GM19043 (cell line): ENCODE results near the gene CDHR3.

Experiments
- ATAC-seq: cut with Tn5 transposase; IDR thresholded peaks from one replicate; pipeline ENCODE4 v1.9.1; 2021; ENCODE audit warnings: low read depth; ENCODE audit not compliant: unreplicated experiment

CDHR3 gene, protein sequence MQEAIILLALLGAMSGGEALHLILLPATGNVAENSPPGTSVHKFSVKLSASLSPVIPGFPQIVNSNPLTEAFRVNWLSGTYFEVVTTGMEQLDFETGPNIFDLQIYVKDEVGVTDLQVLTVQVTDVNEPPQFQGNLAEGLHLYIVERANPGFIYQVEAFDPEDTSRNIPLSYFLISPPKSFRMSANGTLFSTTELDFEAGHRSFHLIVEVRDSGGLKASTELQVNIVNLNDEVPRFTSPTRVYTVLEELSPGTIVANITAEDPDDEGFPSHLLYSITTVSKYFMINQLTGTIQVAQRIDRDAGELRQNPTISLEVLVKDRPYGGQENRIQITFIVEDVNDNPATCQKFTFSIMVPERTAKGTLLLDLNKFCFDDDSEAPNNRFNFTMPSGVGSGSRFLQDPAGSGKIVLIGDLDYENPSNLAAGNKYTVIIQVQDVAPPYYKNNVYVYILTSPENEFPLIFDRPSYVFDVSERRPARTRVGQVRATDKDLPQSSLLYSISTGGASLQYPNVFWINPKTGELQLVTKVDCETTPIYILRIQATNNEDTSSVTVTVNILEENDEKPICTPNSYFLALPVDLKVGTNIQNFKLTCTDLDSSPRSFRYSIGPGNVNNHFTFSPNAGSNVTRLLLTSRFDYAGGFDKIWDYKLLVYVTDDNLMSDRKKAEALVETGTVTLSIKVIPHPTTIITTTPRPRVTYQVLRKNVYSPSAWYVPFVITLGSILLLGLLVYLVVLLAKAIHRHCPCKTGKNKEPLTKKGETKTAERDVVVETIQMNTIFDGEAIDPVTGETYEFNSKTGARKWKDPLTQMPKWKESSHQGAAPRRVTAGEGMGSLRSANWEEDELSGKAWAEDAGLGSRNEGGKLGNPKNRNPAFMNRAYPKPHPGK

DNA sequence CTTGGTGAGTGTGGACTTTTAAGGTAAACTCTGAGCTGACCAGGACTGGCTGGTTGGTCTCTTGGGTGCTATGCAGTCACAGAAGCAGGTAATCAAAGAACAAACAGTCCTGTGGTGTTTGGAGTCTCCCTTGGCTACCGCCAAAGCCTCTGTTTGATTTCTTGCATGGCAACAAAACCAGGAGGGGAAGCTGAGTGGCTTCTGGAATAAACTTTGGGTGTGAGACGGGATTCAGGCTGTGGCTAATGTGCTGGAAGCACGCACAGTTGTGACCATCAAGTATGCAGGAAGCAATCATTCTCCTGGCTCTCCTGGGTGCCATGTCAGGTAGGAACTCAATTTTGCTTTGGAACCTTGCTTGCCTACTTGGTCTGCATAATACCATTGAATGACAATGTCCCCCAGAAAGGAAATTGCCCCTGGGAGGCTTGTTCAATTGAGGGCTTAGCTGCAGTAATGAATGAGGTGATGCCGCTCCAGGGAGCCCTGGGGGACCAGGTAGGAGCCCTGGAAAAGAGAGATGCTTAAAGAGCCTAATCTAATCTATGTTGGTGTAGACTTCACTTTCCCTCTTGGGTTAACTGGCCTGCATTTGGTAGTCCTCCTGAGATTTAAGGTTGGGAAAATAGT, at the start of gene CDHR3:
TSS of gene CDHR3 (plus strand) at position 227 of the 630 bp plus-strand sequence. CDS start at position 282, 55 bp downstream.
- no peak for ATAC-seq

- ATAC-seq: no peak
Measured at GRCh38 chr7:105913947-105914346, 49.1 kb upstream of the CDHR3 start.

DNA sequence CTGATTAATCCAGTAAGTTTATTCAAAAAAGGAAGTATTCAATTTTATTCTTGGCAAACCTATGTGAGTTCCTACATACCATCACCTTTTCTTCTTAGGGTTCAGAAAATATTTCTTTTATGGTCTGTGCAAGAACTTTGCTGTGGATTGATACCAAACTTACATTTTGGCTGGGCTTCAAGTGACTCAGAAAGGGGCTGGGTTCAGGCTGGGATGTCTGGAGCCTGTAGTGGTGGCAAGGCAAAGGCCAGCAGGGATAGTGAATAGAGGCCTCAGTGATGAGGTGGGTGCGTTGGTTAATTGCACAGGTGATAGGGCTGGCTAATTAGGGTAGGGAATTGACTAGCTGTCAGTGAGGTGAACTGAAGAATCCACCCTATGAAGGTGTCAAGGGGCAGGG, 46.5 kb upstream of the CDHR3 start:
- no peak for ATAC-seq

DNA sequence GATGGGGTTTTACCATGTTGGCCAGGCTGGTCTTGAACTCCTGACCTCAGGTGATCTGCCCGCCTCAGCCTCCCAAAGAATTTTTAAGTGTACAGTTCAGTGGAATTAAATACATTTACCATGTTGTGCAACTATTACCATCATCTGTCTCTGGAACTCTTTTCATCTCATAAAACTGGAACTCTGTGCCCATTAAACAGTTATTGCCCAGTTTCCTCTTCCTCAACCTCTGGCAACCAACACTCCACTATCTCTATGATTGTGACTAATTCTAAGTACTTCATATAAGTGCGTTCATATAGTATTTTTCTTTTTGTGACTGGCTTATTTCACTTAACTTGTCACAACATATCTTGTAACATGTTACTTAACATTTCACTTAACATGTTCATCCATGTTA, 45.4 kb upstream of the CDHR3 start:
- no peak for ATAC-seq

DNA sequence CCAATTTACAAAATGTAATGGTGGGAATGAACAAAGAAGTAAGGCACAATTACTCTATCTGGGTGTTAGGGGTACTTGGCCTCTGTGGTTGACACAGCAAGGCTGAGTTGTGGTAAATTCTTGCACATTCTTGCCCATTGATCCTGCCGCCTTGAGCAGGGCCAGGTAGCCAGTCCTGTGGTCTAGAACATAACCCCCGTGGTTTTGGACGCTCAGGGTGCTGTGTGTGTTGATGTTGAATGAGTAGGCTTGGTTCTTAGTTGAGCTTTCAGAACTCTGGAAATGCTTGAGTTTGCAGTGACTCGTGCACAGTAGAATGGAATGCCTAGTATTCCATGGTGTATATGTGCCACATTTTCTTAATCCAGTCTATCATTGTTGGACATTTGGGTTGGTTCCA, 42.3 kb upstream of the CDHR3 start:
- ATAC-seq: no peak

GRCh38 chr7:105924945-105925344, 38.1 kb upstream of the CDHR3 start:
- no peak for ATAC-seq

DNA sequence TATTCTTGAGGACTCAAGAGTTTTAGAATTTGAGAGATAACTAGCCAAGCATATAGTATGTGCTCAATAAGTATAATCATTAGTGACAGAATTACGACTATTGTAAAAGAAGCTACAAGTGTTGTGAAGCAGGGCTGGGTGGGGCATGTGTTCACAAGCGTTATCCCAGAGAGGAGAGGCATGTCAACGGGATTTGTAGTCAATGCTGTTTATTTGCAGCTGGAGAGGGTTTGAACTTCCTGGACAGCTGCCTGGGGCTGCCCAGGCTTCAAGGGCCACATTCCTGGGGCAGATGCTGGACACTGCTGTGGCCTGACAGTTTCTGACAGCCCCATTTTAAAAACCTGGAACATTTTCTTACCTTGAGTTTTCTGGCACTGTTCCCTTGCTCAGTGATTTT, 36.9 kb upstream of the CDHR3 start:
- no peak for ATAC-seq

GRCh38 chr7:105931179-105931578, 31.9 kb upstream of the CDHR3 start:
- ATAC-seq: no peak

DNA sequence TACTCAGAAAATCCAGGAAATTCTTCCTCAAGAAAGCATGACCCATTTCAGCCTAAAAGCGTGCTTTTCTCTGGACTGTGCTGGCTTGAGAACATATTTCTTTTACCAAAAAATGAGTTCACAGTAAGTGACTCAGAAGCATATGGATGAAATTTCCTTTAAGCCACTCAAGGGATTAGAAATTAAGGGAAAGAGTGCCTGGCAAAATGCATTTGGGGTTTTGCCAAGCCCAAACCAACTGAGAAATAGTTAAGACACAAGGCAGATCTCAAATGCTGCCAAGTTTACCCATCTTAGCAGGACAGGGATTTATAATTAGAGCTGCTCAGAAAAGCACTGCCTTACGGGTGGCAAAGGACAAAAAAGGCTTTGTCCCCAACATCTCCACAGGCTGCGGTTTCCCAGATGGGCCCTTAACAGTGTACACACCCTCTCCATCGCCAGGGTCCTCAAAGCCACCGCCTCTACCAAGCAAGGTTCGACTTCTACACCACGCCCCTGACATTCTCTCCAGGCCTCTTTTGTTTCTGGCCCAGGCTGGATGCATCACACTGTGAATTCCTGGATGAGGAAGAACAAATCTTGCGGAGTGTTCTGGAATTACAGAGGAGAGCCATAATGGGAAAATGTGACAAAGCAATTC, 30.1 kb upstream of the CDHR3 start:
- ATAC-seq: no peak

- ATAC-seq: no peak
Measured at GRCh38 chr7:105934572-105935185, 28.4 kb upstream of the CDHR3 start.

DNA sequence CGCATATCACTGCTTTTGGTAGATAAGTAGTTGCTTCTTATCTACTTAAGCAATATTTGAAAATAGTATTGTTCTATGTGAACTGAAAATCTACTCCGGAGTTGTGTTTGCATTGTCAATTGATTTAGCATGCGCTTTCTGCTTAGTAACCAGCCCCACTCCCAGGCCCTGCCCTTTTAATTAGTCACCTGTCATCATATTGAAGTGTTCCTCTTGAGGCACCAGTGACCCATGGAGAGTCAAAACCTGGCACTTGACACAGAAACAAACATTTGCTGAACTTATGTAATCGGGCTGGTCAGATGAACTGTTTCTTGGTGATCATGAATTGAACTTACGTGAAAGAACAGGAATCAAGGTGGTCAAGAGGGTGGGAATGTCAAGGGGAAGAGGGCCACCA, 27.8 kb upstream of the CDHR3 start:
- ATAC-seq: no peak

- no peak for ATAC-seq
Measured at GRCh38 chr7:105937411-105937810, 25.7 kb upstream of the CDHR3 start.

DNA sequence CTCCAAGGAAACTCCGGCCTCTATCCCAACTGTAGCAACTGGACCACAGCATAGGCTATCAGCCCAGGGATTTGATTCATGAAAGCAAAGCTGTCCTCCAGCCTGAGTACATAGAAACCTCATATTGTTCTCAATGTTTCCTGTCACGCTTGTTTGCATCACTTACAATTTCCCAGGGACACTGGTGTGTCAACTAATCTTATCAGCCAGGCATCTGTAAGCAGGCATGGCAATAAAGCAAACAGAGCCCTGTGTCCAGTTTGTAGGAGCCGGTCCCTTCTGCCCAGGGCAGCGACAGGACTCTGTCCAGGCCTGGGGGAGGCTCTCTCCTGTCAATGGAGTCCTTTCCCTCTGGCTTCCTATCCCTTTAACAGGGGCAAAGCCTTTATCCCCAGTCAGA, 23.0 kb upstream of the CDHR3 start:
- ATAC-seq: no peak

DNA sequence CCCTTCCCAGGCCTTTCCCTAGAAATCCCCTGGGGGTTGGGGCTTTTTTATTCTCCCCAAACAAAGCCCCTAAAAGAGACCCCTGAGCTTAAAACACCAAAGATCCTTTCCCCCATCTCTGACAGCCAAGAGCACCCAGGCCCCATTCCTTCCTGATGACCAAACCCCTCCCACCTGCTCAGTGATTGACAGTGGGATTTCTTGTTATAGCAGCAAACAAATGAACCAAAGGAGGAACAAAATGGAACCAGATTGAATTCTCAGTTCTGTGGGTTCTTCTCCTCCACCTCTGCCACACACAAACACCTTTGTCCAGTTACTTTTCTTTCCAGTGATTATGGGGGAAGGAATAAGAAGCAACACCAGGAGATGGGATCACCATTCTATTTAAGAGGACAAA, 21.5 kb upstream of the CDHR3 start:
- no peak for ATAC-seq

GRCh38 chr7:105943486-105943885, 19.6 kb upstream of the CDHR3 start:
- no peak for ATAC-seq

DNA sequence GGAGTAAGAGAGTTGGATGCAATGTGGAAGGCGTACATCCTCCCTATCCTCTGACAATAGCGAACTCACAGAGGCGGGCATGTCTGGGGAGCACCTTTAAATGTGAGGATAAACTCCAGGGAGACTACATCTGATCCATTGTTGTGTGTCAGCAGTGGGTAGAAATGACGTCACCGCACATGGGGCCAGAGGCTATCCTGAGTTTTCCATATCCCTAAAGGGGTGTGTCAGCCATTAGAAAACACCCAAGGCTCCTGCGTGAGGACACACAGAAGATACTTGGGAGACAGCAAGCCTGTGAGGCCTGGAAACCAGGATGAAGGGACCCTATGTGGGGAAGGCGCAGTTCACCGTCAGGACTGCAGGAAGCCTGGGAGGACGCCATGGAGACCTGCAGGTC, 17.2 kb upstream of the CDHR3 start:
- ATAC-seq: no peak

DNA sequence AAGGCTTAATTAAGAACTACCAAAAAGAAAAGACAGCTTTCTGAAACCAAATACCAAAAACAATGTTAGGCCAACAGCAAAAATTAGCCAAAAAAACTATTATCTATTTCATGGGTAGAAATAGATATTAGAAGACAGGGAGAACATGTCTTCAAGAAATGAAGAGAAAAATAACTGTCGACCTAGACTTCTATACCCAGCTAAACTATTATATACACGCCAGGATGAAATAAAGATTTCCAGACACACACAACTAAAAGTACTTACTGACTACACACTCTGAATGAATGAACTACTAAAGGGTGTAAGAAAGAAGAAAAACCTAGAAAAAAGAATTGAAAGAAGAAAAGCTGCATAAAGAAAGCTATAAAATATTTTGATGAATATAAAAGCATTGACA, 11.5 kb upstream of the CDHR3 start:
- ATAC-seq: no peak

DNA sequence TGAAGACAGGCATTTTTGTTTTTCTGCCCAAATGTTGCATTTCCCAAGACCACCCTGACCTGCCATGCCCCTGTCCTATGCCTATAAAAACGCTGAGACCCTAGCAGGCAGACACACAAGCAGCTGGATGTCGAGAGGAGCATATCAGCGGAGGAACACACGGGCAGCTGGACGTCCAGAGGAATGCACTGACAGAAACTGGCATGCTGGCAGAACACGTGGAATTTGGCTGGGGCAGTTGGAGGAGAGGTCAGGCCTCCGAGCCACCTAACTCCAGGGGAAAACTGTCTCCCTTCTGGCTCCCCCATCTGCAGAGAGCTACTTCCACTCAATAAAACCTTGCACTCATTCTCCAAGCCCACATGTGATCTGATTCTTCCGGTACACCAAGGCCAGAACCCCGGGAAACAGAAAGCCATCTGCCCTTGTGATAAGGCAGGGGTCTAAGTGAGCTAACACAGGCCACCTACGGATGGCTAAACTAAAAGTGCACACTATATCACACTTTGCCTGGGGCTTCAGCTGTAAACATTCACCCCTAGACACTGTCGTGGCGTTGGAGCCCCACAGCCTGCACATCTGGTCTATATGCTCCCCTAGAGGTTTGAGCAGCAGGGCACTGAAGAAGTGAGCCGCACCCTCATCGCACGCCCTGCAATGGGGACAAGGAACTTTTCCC, 10.0 kb upstream of the CDHR3 start:
- ATAC-seq: no peak

GRCh38 chr7:105954711-105955110, 8.4 kb upstream of the CDHR3 start:
- no peak for ATAC-seq
